Peyer's patch (tissue), 4 donors: Measurements from ENCODE around the gene KRT77. TPM values are rescaled to one million over a fixed set of nuclear protein-coding genes. Genes with fewer than 3 reads are reported as not detected.

Experiments
- DNase-seq, 3 donors: peaks; one replicate each; pipeline ENCODE4 v3.0.0-alpha.2; 2017 to 2019
- H3K27ac ChIP-seq, 4 donors: fragments of 200-600 bp; sonication (generic); one replicate each; pipeline ENCODE4 v1.5.1; 2016 to 2019
- H3K27me3 ChIP-seq, 2 donors: fragments of 200-600 bp; sonication (generic); one replicate each; pipeline ENCODE4 v1.5.1; 2019
- H3K36me3 ChIP-seq, 3 donors: fragments of 200-600 bp; sonication (generic); one replicate each; pipeline ENCODE4 v1.5.1; 2016 to 2019
- H3K4me1 ChIP-seq, 4 donors: fragments of 200-600 bp; sonication (generic); one replicate each; pipeline ENCODE4 v1.5.1; 2016 to 2019
- H3K4me3 ChIP-seq, 4 donors: fragments of 200-600 bp; sonication (generic); 1 replicate in 3 of 4; 2 replicates in 1 of 4; pipeline ENCODE4 v1.5.1; 2016 to 2019; ENCODE audit warnings: mild to moderate bottlenecking in 1 of 4
- H3K9me3 ChIP-seq, 4 donors: fragments of 200-600 bp; sonication (generic); one replicate each; pipeline ENCODE4 v1.5.1; 2016 to 2019; ENCODE audit warnings: mild to moderate bottlenecking in 1 of 4
- CTCF ChIP-seq, 6 experiments: fragments of 450-650 bp in 4 of 6; fragments of 200-600 bp in 2 of 6; sonication (generic) in 1 of 6; IDR thresholded peaks; one replicate each; pipeline ENCODE4 v1.5.1; 2017 to 2019; ENCODE audit warnings: antibody characterized with exemption in 6 of 6, mild to moderate bottlenecking in 3 of 6, moderate library complexity in 1 of 6
- POLR2A ChIP-seq, 2 donors: fragments of 450-650 bp; IDR thresholded peaks; one replicate each; pipeline ENCODE4 v1.5.1; 2017; ENCODE audit warnings: antibody characterized with exemption in 2 of 2, mild to moderate bottlenecking in 2 of 2, moderate library complexity in 2 of 2
- total RNA-seq, 4 donors: library from RNA; depleted of rRNA; stranded (reverse); fragments of >200 nt; gene quantifications; one replicate each; pipeline ENCODE4 v1.1.0, GENCODE V29; 2016

Gene KRT77
- total RNA-seq, 4 donors from 2014 or later = not detected

DNA sequence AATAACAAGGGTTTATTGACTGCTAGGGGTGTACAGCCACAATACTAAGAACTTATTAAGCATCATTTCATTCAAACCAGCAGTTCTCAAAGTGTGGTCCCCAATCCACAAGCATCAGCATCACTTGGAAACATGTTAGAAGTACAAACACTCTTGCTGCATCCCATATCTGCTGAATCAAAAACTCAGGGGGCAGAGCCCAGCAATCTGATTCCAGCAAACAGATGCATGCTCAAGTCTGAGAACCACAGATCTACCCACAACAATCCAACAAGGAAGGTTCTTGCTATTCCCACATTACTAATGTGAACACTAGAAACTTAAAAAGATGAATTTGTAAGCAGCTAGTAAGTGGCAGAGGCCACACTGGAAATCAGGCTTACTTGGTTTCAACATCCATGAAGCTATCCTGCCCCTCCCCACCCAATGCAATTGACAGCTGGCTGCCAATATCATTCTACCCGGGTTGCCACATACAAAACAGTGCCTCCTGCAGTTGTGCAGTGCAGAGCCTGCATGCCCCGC, 6.2 kb downstream of the KRT77 start:
- DNase-seq = no peak
- Histone ChIP-seq H3K27ac (no peak overlapping the region), H3K4me1 (no peaks in the 10 kb centered on the region), H3K9me3 (no peaks in the 10 kb centered on the region), H3K36me3 (no peaks in the 10 kb centered on the region), H3K27me3 (no peaks in the 10 kb centered on the region), H3K4me3 (no peak overlapping the region)
- TF ChIP-seq POLR2A (IDR thresholded peaks at IDR 0.05) = no peak
- no peak for TF ChIP-seq CTCF (IDR thresholded peaks at IDR 0.05)

GRCh38 chr12:52696588-52696987, 6.7 kb downstream of the KRT77 start:
- H3K27ac ChIP-seq = no peak overlapping the region
- H3K4me3 ChIP-seq = no peak overlapping the region
- H3K4me1 ChIP-seq = no peaks in the 10 kb centered on the region
- no peak for TF ChIP-seq CTCF (IDR thresholded peaks at IDR 0.05)
- TF ChIP-seq POLR2A (IDR thresholded peaks at IDR 0.05) = no peak
- H3K36me3 ChIP-seq = no peaks in the 10 kb centered on the region
- no peaks in the 10 kb centered on the region for H3K9me3 ChIP-seq
- no peak for DNase-seq
- no peaks in the 10 kb centered on the region for H3K27me3 ChIP-seq

GRCh38 chr12:52695039-52695438, 8.3 kb downstream of the KRT77 start:
- no peak for DNase-seq
- TF ChIP-seq POLR2A (IDR thresholded peaks at IDR 0.05) (no peak), CTCF (IDR thresholded peaks at IDR 0.05) (no peak)
- H3K27me3 ChIP-seq = no peaks in the 10 kb centered on the region
- no peak overlapping the region for H3K27ac ChIP-seq
- H3K36me3 ChIP-seq = no peaks in the 10 kb centered on the region
- peaks cover 0 to 10% (median 0%) of the 10 kb centered on the region in 4 donors for H3K4me1 ChIP-seq
- H3K4me3 ChIP-seq = no peak overlapping the region
- no peaks in the 10 kb centered on the region for H3K9me3 ChIP-seq

DNA sequence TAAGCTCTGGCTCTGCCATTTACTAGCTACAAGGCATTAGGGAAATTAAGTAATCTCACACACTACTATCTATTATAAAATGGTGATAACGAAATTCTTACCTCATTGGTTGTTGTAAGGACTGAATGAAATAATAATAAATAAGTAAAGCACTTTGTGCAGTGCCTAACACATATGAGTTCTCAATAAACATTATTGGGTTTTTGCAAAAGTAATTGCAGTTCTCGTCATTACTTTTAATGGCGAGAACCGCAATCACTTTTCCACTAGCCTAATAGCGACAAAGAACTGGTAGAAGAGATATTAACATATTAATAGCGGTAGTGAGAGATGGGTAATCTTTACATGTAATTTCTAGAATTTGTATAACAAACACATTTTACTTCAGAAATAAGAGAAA, 9.2 kb downstream of the KRT77 start:
- no peaks in the 10 kb centered on the region for H3K9me3 ChIP-seq
- H3K4me3 ChIP-seq = no peak overlapping the region
- TF ChIP-seq CTCF (IDR thresholded peaks at IDR 0.05) (no peak), POLR2A (IDR thresholded peaks at IDR 0.05) (no peak)
- DNase-seq = no peak
- no peaks in the 10 kb centered on the region for H3K27me3 ChIP-seq
- peaks cover 0 to 10% (median 0%) of the 10 kb centered on the region in 4 donors for H3K4me1 ChIP-seq
- H3K36me3 ChIP-seq = no peaks in the 10 kb centered on the region
- H3K27ac ChIP-seq = no peak overlapping the region

- Histone ChIP-seq H3K36me3 (no peaks in the 10 kb centered on the region), H3K9me3 (no peaks in the 10 kb centered on the region), H3K27ac (no peak overlapping the region), H3K27me3 (no peaks in the 10 kb centered on the region), H3K4me1 (peaks cover 0 to 10% (median 0%) of the 10 kb centered on the region in 4 donors), H3K4me3 (no peak overlapping the region)
- DNase-seq = no peak
- no peak for TF ChIP-seq POLR2A (IDR thresholded peaks at IDR 0.05)
- TF ChIP-seq CTCF (IDR thresholded peaks at IDR 0.05) = no peak
Measured at GRCh38 chr12:52693261-52693660, 10.1 kb downstream of the KRT77 start.

- DNase-seq = no peak
- Histone ChIP-seq H3K27me3 (no peaks in the 10 kb centered on the region), H3K9me3 (no peaks in the 10 kb centered on the region), H3K4me3 (no peak overlapping the region), H3K36me3 (no peaks in the 10 kb centered on the region), H3K4me1 (peaks cover 0 to 10% (median 0%) of the 10 kb centered on the region in 4 donors), H3K27ac (no peak overlapping the region)
- TF ChIP-seq POLR2A (IDR thresholded peaks at IDR 0.05) (no peak), CTCF (IDR thresholded peaks at IDR 0.05) (no peak)
Measured at GRCh38 chr12:52692254-52692653, 11.1 kb downstream of the KRT77 start.
